ENCODE data around the gene C9orf72. TPM values are rescaled to one million over a fixed set of nuclear protein-coding genes. Genes with fewer than 3 reads are reported as not detected.
A peak's percentile ranks its signal among the peaks of the same experiment; 100 is the strongest.

The C9orf72 gene
- total and polyA plus RNA-seq, 8 donors, result 3.6 to 9.5 (median 7.3) TPM

GRCh38 chr9:27572061-27572460 lies 1.2 kb downstream of the C9orf72 start:
- H3K9me3 ChIP-seq, result no peaks in the 10 kb centered on the region
- intact Hi-C loops (cut with DNase I), result no loop called here
- H3K4me1 ChIP-seq, result peaks cover 0 to 21% (median 13%) of the 10 kb centered on the region in 3 donors
- H3K4me3 ChIP-seq, result peak overlapping the region in 2 of 4 donors; percentile 73 to 82
- peak overlapping the region; percentile 94 to 98 (median 96) for H3K27ac ChIP-seq
- DNase-seq (no peak), ATAC-seq (peak in 2 of 4 donors; percentile 3 to 10), FAIRE-seq (no peak)
- H3K27me3 ChIP-seq, result no peaks in the 10 kb centered on the region
- TF ChIP-seq CTCF (IDR thresholded peaks at IDR 0.05), result no peak
- WGBS, 2 donors, result 7 to 15% methylated on average over 3 of the region's 3 CpGs
- H3K36me3 ChIP-seq, result no peaks in the 10 kb centered on the region

- FAIRE-seq (no peak), ATAC-seq (no peak), DNase-seq (no peak)
- Histone ChIP-seq H3K36me3 (no peaks in the 10 kb centered on the region), H3K4me3 (no peak overlapping the region), H3K4me1 (peaks cover 0 to 21% (median 13%) of the 10 kb centered on the region in 3 donors), H3K27ac (peak overlapping the region in 1 of 4 donors; percentile 95), H3K27me3 (no peaks in the 10 kb centered on the region), H3K9me3 (no peaks in the 10 kb centered on the region)
- 90 to 95% methylated on average over 4 of the region's 4 CpGs for WGBS, 2 donors
- no peak for TF ChIP-seq CTCF (IDR thresholded peaks at IDR 0.05)
- intact Hi-C loops (cut with DNase I), result no loop called here
Measured at GRCh38 chr9:27571011-27571410, 2.3 kb downstream of the C9orf72 start.

- TF ChIP-seq CTCF (IDR thresholded peaks at IDR 0.05), result no peak
- Histone ChIP-seq H3K9me3 (no peaks in the 10 kb centered on the region), H3K4me1 (peaks cover 0 to 20% (median 13%) of the 10 kb centered on the region in 3 donors), H3K4me3 (no peak overlapping the region), H3K27ac (no peak overlapping the region), H3K36me3 (no peaks in the 10 kb centered on the region), H3K27me3 (no peaks in the 10 kb centered on the region)
- FAIRE-seq, result no peak
- 28 to 57% methylated on average over 2 of the region's 2 CpGs for WGBS, 2 donors
- DNase-seq, result no peak
- no peak for ATAC-seq
- intact Hi-C loops (cut with DNase I), result no loop called here
Measured at GRCh38 chr9:27569406-27569805, 3.9 kb downstream of the C9orf72 start.

DNA sequence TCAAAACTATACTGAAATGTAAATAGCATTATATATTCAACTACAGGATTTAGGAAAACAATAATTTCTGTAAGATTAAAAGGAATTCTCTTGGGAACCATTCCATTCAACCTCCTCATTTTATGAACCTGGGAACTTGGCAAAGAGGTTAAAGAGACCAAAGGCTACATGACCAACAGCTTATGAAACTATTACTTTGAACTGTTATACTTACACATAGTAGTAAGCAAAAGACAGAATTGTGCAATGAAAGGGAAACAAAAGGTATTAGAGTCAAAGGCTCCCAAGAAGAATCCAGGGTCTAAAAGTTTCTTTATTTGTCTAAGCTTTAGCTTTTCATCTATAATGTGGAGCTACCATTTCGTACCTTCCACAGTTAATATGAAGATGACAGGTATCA lies 7.2 kb downstream of the C9orf72 start:
- intact Hi-C loops (cut with DNase I), result no loop called here
- Histone ChIP-seq H3K9me3 (no peaks in the 10 kb centered on the region), H3K4me3 (no peak overlapping the region), H3K36me3 (peaks cover 0 to 5% (median 0%) of the 10 kb centered on the region in 3 donors), H3K4me1 (peaks cover 0 to 4% (median 3%) of the 10 kb centered on the region in 3 donors), H3K27ac (no peak overlapping the region), H3K27me3 (no peaks in the 10 kb centered on the region)
- no peak for TF ChIP-seq CTCF (IDR thresholded peaks at IDR 0.05)
- ATAC-seq, result no peak
- DNase-seq, result no peak
- WGBS, 2 donors, result 92 to 95% methylated on average over 1 of the region's 1 CpG
- no peak for FAIRE-seq

DNA sequence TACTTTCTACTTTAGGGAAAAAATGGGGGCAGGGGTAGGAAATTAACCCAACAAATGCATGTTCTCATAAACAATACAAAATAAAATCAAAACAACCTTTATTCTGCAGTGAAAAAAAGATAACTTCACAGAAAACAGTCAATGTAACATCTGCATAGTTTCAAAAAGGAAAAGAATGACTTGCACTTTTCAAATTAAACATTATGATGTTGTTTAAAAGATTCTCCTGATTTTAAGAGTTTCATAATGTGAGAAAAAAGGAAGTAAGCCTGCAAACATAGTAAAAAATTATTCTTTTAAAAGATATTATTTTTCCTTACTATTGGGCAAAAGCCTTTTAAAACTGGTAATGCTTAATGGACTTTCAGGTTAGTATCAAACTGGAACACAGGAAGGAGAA lies 7.6 kb downstream of the C9orf72 start:
- no peak for TF ChIP-seq CTCF (IDR thresholded peaks at IDR 0.05)
- FAIRE-seq (peak; percentile 29), ATAC-seq (no peak), DNase-seq (no peak)
- no peak overlapping the region for H3K4me3 ChIP-seq
- no peak overlapping the region for H3K27ac ChIP-seq
- peaks cover 0 to 3% (median 0%) of the 10 kb centered on the region in 3 donors for H3K4me1 ChIP-seq
- intact Hi-C loops (cut with DNase I), result no loop called here
- H3K36me3 ChIP-seq, result peaks cover 0 to 7% (median 0%) of the 10 kb centered on the region in 3 donors
- H3K9me3 ChIP-seq, result no peaks in the 10 kb centered on the region
- H3K27me3 ChIP-seq, result no peaks in the 10 kb centered on the region

Measured in pancreas (tissue), 10 donors.